Tibial nerve (tissue), 4 donors: Measurements from ENCODE around the gene ZNF563. TPM values are rescaled to one million over a fixed set of nuclear protein-coding genes. Genes with fewer than 3 reads are reported as not detected.
"Not testable (repeated sequence)": the region's sequence is repeated elsewhere in the genome, so short reads cannot be mapped to it uniquely, and the experiment has no call there.

Experiments
- DNase-seq, 2 donors: peaks; one replicate each; pipeline ENCODE4 v3.0.0-alpha.2; 2019; ENCODE audit warnings: low spot score in 2 of 2
- H3K27ac ChIP-seq, 4 donors: fragments of 200-600 bp; sonication (generic) in 3 of 4; one replicate each; pipeline ENCODE4 v1.5.1; 2017 to 2019; ENCODE audit warnings: mild to moderate bottlenecking in 1 of 4
- H3K27me3 ChIP-seq, 2 donors: fragments of 200-600 bp; sonication (generic) in 1 of 2; one replicate each; pipeline versions ENCODE4 v1.5.1 to v1.6.0; 2017 to 2019
- H3K36me3 ChIP-seq, 3 donors: fragments of 200-600 bp; sonication (generic); one replicate each; pipeline ENCODE4 v1.5.1; 2018 to 2019
- H3K4me1 ChIP-seq, 4 donors: fragments of 200-600 bp; sonication (generic) in 3 of 4; one replicate each; pipeline ENCODE4 v1.5.1; 2017 to 2019
- H3K4me3 ChIP-seq, 4 donors: fragments of 200-600 bp; sonication (generic) in 3 of 4; one replicate each; pipeline ENCODE4 v1.5.1; 2017 to 2019; ENCODE audit warnings: mild to moderate bottlenecking in 1 of 4, moderate library complexity in 1 of 4
- H3K9me3 ChIP-seq, 4 donors: fragments of 200-600 bp; sonication (generic) in 3 of 4; one replicate each; pipeline ENCODE4 v1.5.1; 2017 to 2019
- EP300 ChIP-seq, 2 donors: sonication (generic); formaldehyde crosslinking; IDR thresholded peaks; one replicate each; pipeline ENCODE4 v1.6.1; 2017; ENCODE audit warnings: antibody characterized with exemption in 2 of 2, mild to moderate bottlenecking in 1 of 2
- POLR2A ChIP-seq, 2 donors: fragments of 450-650 bp; IDR thresholded peaks; one replicate each; pipeline ENCODE4 v1.6.1; 2017; ENCODE audit warnings: antibody characterized with exemption in 2 of 2, mild to moderate bottlenecking in 2 of 2, moderate library complexity in 2 of 2
- WGBS, 2 donors: methylation state at CpG; one replicate each; pipeline ENCODE4 v1.1.5; 2018; 5-methylcytosine and 5-hydroxymethylcytosine counted together
- total RNA-seq, 4 donors: library from RNA; depleted of rRNA; stranded (reverse); fragments of >200 nt; gene quantifications; one replicate each; pipeline ENCODE4 v1.1.0, GENCODE V29; 2016
- TF ChIP-seq, protein P1 (sequence below), 5 experiments: fragments of 200-600 bp in 3 of 5; fragments of 450-650 bp in 2 of 5; sonication (generic) in 3 of 5; IDR thresholded peaks; one replicate each; pipeline ENCODE4 v1.5.1; 2016 to 2019; ENCODE audit warnings: antibody characterized with exemption in 5 of 5, mild to moderate bottlenecking in 3 of 5, moderate library complexity in 2 of 5

Gene ZNF563
- total RNA-seq, 4 donors from 2014 or later: 2.1 to 14.2 (median 4.1) TPM

GRCh38 chr19:12365236-12366162 is 32.1 kb upstream of the ZNF563 start, which contains the start of gene ZNF442:
TSS of gene ZNF442 (minus strand) at chr19:12365683. CDS start at chr19:12363631, 2,052 bp downstream.
- Histone ChIP-seq H3K4me3 (peak within 1 kb of the TSS; percentile 46 to 98 (median 88)), H3K36me3 (no peaks in the 10 kb centered on the region), H3K27ac (peak within 1 kb of the TSS; percentile 59 to 96 (median 92)), H3K4me1 (peaks cover 0 to 23% (median 5%) of the 10 kb centered on the region in 4 donors), H3K9me3 (no peaks in the 10 kb centered on the region), H3K27me3 (no peaks in the 10 kb centered on the region)
- peak; percentile 97 to 99 for DNase-seq
- WGBS, 2 donors: 0% methylated on average over 30 to 46 of the region's 51 CpGs
- TF ChIP-seq EP300 (IDR thresholded peaks at IDR 0.05): peak; percentile 48 to 97
- peak; percentile 82 to 92 for TF ChIP-seq POLR2A (IDR thresholded peaks at IDR 0.05)
- TF ChIP-seq, protein P1, sequence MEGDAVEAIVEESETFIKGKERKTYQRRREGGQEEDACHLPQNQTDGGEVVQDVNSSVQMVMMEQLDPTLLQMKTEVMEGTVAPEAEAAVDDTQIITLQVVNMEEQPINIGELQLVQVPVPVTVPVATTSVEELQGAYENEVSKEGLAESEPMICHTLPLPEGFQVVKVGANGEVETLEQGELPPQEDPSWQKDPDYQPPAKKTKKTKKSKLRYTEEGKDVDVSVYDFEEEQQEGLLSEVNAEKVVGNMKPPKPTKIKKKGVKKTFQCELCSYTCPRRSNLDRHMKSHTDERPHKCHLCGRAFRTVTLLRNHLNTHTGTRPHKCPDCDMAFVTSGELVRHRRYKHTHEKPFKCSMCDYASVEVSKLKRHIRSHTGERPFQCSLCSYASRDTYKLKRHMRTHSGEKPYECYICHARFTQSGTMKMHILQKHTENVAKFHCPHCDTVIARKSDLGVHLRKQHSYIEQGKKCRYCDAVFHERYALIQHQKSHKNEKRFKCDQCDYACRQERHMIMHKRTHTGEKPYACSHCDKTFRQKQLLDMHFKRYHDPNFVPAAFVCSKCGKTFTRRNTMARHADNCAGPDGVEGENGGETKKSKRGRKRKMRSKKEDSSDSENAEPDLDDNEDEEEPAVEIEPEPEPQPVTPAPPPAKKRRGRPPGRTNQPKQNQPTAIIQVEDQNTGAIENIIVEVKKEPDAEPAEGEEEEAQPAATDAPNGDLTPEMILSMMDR (IDR thresholded peaks at IDR 0.05): peak; percentile 37 to 75 (median 70)

GRCh38 chr19:12364391-12365235 is 31.2 kb upstream of the ZNF563 start:
- DNase-seq: peak in 1 of 2 donors; percentile 20

GRCh38 chr19:12362236-12362635 is 28.8 kb upstream of the ZNF563 start:
- H3K27ac ChIP-seq, DNase-seq, H3K9me3 ChIP-seq, H3K4me3 ChIP-seq, H3K36me3 ChIP-seq, H3K27me3 ChIP-seq: not testable (repeated sequence)
- WGBS, 2 donors: 97% methylated on average over 22 to 24 of the region's 30 CpGs
- peaks cover 0 to 23% (median 5%) of the 10 kb centered on the region in 4 donors for H3K4me1 ChIP-seq

More at GRCh38 chr19:12364391-12365235, 31.2 kb upstream of the ZNF563 start:
- TF ChIP-seq, protein P1 (IDR thresholded peaks at IDR 0.05): no peak
- TF ChIP-seq EP300 (IDR thresholded peaks at IDR 0.05) (no peak), POLR2A (IDR thresholded peaks at IDR 0.05) (no peak)
- WGBS, 2 donors: 5% methylated on average over 26 to 28 of the region's 28 CpGs
- Histone ChIP-seq H3K9me3 (no peaks in the 10 kb centered on the region), H3K4me1 (peaks cover 0 to 23% (median 5%) of the 10 kb centered on the region in 4 donors), H3K27ac (peak overlapping the region; percentile 59 to 96 (median 92)), H3K27me3 (no peaks in the 10 kb centered on the region), H3K36me3 (no peaks in the 10 kb centered on the region), H3K4me3 (peak overlapping the region; percentile 46 to 98 (median 88))

DNA sequence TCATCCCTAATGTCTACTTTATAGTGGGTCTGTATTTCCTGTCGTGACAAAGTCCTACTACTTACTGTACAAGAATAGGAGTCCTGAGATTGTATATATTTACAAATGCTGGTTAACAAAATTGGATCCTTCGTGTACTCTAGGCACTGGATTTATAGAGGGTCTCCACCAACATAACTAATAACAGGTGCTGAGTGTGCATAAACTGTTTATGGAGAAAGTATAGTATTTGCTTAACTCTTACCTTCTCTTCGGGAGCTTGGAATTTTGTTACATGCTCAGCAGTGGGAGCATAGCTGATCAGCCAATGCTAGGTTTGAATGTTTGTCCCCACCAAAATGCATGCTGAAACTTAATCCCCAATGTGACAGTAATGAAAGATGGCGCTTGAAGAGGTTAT is 19.9 kb upstream of the ZNF563 start:
- no peak for TF ChIP-seq POLR2A (IDR thresholded peaks at IDR 0.05)
- TF ChIP-seq, protein P1 (IDR thresholded peaks at IDR 0.05): no peak
- TF ChIP-seq EP300 (IDR thresholded peaks at IDR 0.05): no peak
- peaks cover 8 to 68% (median 13%) of the 10 kb centered on the region in 3 donors for H3K36me3 ChIP-seq
- no peaks in the 10 kb centered on the region for H3K27me3 ChIP-seq
- no peak for DNase-seq
- WGBS, 2 donors: 92 to 96% methylated on average over 4 of the region's 4 CpGs
- peaks cover 0 to 88% (median 32%) of the 10 kb centered on the region in 4 donors for H3K9me3 ChIP-seq
- H3K27ac ChIP-seq: no peak overlapping the region
- no peaks in the 10 kb centered on the region for H3K4me1 ChIP-seq
- no peak overlapping the region for H3K4me3 ChIP-seq

DNA sequence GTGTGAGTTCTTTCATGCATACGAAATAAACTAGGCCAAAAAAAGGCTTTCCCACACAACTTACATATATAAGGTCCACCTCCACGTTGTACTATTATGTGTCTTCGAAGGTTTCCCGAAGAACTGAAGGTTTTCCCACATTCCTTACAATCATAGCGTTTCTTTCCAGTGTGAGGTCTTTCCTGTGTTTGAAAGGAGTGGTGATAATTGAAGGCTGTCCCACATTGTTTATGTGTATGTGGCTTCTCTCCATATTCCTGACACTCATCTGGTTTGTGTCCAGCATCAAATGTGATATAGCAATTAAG is 17.4 kb upstream of the ZNF563 start:
- H3K27me3 ChIP-seq: no peaks in the 10 kb centered on the region

More for the DNA sequence above, 17.4 kb upstream of the ZNF563 start:
- Histone ChIP-seq H3K9me3 (peaks cover 0 to 100% (median 37%) of the 10 kb centered on the region in 4 donors), H3K27ac (no peak overlapping the region), H3K4me3 (no peak overlapping the region), H3K36me3 (peaks cover 8 to 93% (median 13%) of the 10 kb centered on the region in 3 donors), H3K4me1 (no peaks in the 10 kb centered on the region)
- no peak for DNase-seq
- TF ChIP-seq EP300 (IDR thresholded peaks at IDR 0.05) (no peak), POLR2A (IDR thresholded peaks at IDR 0.05) (no peak)
- TF ChIP-seq, protein P1 (IDR thresholded peaks at IDR 0.05): no peak
- WGBS, 2 donors: 95 to 97% methylated on average over 5 of the region's 5 CpGs
